H9 (cell line): ENCODE measurements around the gene LAMB1. TPM values are rescaled to one million over a fixed set of nuclear protein-coding genes. Genes with fewer than 3 reads are reported as not detected.

Experiments
- DNase-seq: peaks from one replicate; pipeline ENCODE4 v3.0.0-alpha.2; 2017
- H2AFZ ChIP-seq: one replicate; pipeline ENCODE4 v1.6.1; 2013; ENCODE audit warnings: mild to moderate bottlenecking, low read length, control low read depth, moderate library complexity
- H2AK5ac ChIP-seq: 2 replicates; pipeline ENCODE4 v1.6.1; 2013; ENCODE audit warnings: low read length, control low read depth, mixed read lengths; ENCODE audit not compliant: insufficient read length
- H2BK120ac ChIP-seq: one replicate; pipeline ENCODE4 v1.6.1; 2013; ENCODE audit warnings: low read depth, mild to moderate bottlenecking, low read length, control low read depth, inconsistent platforms; ENCODE audit not compliant: poor library complexity, severe bottlenecking
- H2BK12ac ChIP-seq: 2 replicates; pipeline ENCODE4 v1.6.1; 2013; ENCODE audit warnings: low read length, control low read depth, mixed read lengths, low read depth; ENCODE audit not compliant: insufficient read length
- H2BK15ac ChIP-seq: 2 replicates; pipeline ENCODE4 v1.6.1; 2013; ENCODE audit warnings: low read depth, low read length, control low read depth
- H2BK20ac ChIP-seq: one replicate; pipeline ENCODE4 v1.6.1; 2013; ENCODE audit warnings: low read depth, mild to moderate bottlenecking, low read length, control low read depth, inconsistent platforms; ENCODE audit not compliant: poor library complexity, severe bottlenecking
- H2BK5ac ChIP-seq: 2 replicates; pipeline ENCODE4 v1.6.1; 2013; ENCODE audit warnings: low read length, control low read depth, mixed read lengths; ENCODE audit not compliant: insufficient read length
- H3K14ac ChIP-seq: 2 replicates; pipeline ENCODE4 v1.6.1; 2013; ENCODE audit warnings: low read length, control low read depth; ENCODE audit not compliant: insufficient read depth
- H3K18ac ChIP-seq: 2 replicates; pipeline ENCODE4 v1.6.1; 2013; ENCODE audit warnings: low read depth, mild to moderate bottlenecking, mixed read lengths, low read length, control low read depth; ENCODE audit not compliant: insufficient read length
- H3K23ac ChIP-seq: 2 replicates; pipeline ENCODE4 v1.6.1; 2013; ENCODE audit warnings: low read length, control low read depth, mixed read lengths, low read depth; ENCODE audit not compliant: insufficient read length
- H3K23me2 ChIP-seq: 2 replicates; pipeline ENCODE4 v1.6.1; 2013; ENCODE audit warnings: low read depth, mild to moderate bottlenecking, mixed read lengths, low read length, control low read depth; ENCODE audit not compliant: insufficient read length, poor library complexity, severe bottlenecking
- H3K27ac ChIP-seq: 2 replicates; pipeline ENCODE4 v1.5.1; 2013; ENCODE audit warnings: low read length, control low read depth, mixed read lengths, low read depth; ENCODE audit not compliant: insufficient read length
- H3K27me3 ChIP-seq: 2 replicates; pipeline ENCODE4 v1.6.1; 2013; ENCODE audit warnings: low read length, control low read depth, inconsistent platforms; ENCODE audit not compliant: insufficient read depth
- H3K4ac ChIP-seq: 2 replicates; pipeline ENCODE4 v1.6.1; 2013; ENCODE audit warnings: low read depth, mild to moderate bottlenecking, control low read depth, inconsistent platforms, low read length, moderate library complexity
- H3K4me1 ChIP-seq: 2 replicates; pipeline ENCODE4 v1.6.1; 2013; ENCODE audit warnings: low read length, control low read depth, inconsistent platforms; ENCODE audit not compliant: insufficient read depth
- H3K4me2 ChIP-seq: 2 replicates; pipeline ENCODE4 v1.6.1; 2013; ENCODE audit warnings: low read length, control low read depth, mixed read lengths; ENCODE audit not compliant: insufficient read length, insufficient read depth
- H3K56ac ChIP-seq: 2 replicates; pipeline ENCODE4 v1.6.1; 2013; ENCODE audit warnings: low read depth, mild to moderate bottlenecking, mixed read lengths, low read length, control low read depth; ENCODE audit not compliant: insufficient read length
- H3K79me1 ChIP-seq: 2 replicates; pipeline ENCODE4 v1.6.1; 2013; ENCODE audit warnings: low read depth, mild to moderate bottlenecking, moderate library complexity, low read length, control low read depth, inconsistent platforms; ENCODE audit not compliant: insufficient read depth, poor library complexity, severe bottlenecking
- H3K79me2 ChIP-seq: 2 replicates; pipeline ENCODE4 v1.6.1; 2013; ENCODE audit warnings: low read length, control low read depth, inconsistent platforms; ENCODE audit not compliant: insufficient read depth
- H3K9ac ChIP-seq: 2 replicates; pipeline ENCODE4 v1.6.1; 2013; ENCODE audit warnings: low read length, control low read depth, mixed read lengths; ENCODE audit not compliant: insufficient read length; ENCODE audit errors: extremely low read depth
- H3K9me3 ChIP-seq: one replicate; pipeline ENCODE4 v1.6.1; 2013; ENCODE audit warnings: low read depth, low read length, inconsistent platforms; ENCODE audit not compliant: control insufficient read depth
- H3T11ph ChIP-seq: one replicate; pipeline ENCODE4 v1.6.1; 2013; ENCODE audit warnings: mild to moderate bottlenecking, low read length, control low read depth, inconsistent platforms
- H4K20me1 ChIP-seq: one replicate; pipeline ENCODE4 v1.6.1; 2013; ENCODE audit not compliant: control insufficient read depth, insufficient read length, insufficient read depth
- H4K5ac ChIP-seq: 2 replicates; pipeline ENCODE4 v1.6.1; 2013; ENCODE audit warnings: low read depth, mild to moderate bottlenecking, mixed read lengths, low read length, control low read depth; ENCODE audit not compliant: insufficient read length
- H4K8ac ChIP-seq: replicated peaks from 2 replicates; pipeline ENCODE4 v1.6.1; 2013; ENCODE audit warnings: low read length, control low read depth, mixed read lengths, low read depth; ENCODE audit not compliant: insufficient read length
- H4K91ac ChIP-seq: 2 replicates; pipeline ENCODE4 v1.6.1; 2013; ENCODE audit warnings: low read depth, mild to moderate bottlenecking, moderate library complexity, mixed read lengths, low read length, control low read depth; ENCODE audit not compliant: insufficient read length
- H3K27ac Mint-ChIP-seq, 3 experiments: 2 replicates in 2 of 3; 3 replicates in 1 of 3; pipeline ENCODE4 v1.8.0; 2020 to 2021; ENCODE audit warnings: mixed read lengths in 3 of 3, mild to moderate bottlenecking in 1 of 3, moderate library complexity in 1 of 3
- H3K27me3 Mint-ChIP-seq: 2 replicates; pipeline ENCODE4 v1.8.0; 2021; ENCODE audit warnings: low read depth, mild to moderate bottlenecking, moderate library complexity, mixed read lengths
- H3K36me3 Mint-ChIP-seq, 3 experiments: 2 replicates in 2 of 3; 3 replicates in 1 of 3; pipeline ENCODE4 v1.8.0; 2020 to 2021; ENCODE audit warnings: low read depth in 3 of 3, mixed read lengths in 3 of 3; ENCODE audit not compliant: insufficient read depth in 1 of 3
- H3K4me1 Mint-ChIP-seq, 2 experiments: 2 replicates each; pipeline ENCODE4 v1.8.0; 2020; ENCODE audit warnings: mixed read lengths in 2 of 2
- H3K4me3 Mint-ChIP-seq, 2 experiments: 2 replicates in 1 of 2; 3 replicates in 1 of 2; pipeline ENCODE4 v1.8.0; 2020 to 2021; ENCODE audit warnings: mild to moderate bottlenecking in 2 of 2, mixed read lengths in 2 of 2, moderate library complexity in 1 of 2
- H3K9me3 Mint-ChIP-seq, 2 experiments: 2 replicates in 1 of 2; 3 replicates in 1 of 2; pipeline ENCODE4 v1.8.0; 2020; ENCODE audit warnings: mild to moderate bottlenecking in 2 of 2, mixed read lengths in 2 of 2, moderate library complexity in 1 of 2
- WGBS: extraction: QIAGEN DNeasy Blood & Tissue Kit; methylation state at CpG from one replicate; pipeline ENCODE4 v1.1.7; 2013; ENCODE audit warnings: missing lambda C conversion rate, low lambda C conversion rate, mixed read lengths; ENCODE audit not compliant: insufficient read length; ENCODE audit errors: extremely low coverage; 5-methylcytosine and 5-hydroxymethylcytosine counted together
- total RNA-seq: library from RNA; stranded (reverse); gene quantifications from 2 replicates; pipeline ENCODE4 v1.2.1, GENCODE V29; 2021
- TF ChIP-seq, protein P1 (sequence below): fragments of 200-600 bp; sonication (generic); conservative IDR thresholded peaks from 3 replicates; pipeline ENCODE4 v1.8.0; 2021; ENCODE audit warnings: antibody characterized with exemption, mild to moderate bottlenecking

LAMB1 gene
- total RNA-seq, 1 experiment from 2014 or later: 75.8 TPM

DNA sequence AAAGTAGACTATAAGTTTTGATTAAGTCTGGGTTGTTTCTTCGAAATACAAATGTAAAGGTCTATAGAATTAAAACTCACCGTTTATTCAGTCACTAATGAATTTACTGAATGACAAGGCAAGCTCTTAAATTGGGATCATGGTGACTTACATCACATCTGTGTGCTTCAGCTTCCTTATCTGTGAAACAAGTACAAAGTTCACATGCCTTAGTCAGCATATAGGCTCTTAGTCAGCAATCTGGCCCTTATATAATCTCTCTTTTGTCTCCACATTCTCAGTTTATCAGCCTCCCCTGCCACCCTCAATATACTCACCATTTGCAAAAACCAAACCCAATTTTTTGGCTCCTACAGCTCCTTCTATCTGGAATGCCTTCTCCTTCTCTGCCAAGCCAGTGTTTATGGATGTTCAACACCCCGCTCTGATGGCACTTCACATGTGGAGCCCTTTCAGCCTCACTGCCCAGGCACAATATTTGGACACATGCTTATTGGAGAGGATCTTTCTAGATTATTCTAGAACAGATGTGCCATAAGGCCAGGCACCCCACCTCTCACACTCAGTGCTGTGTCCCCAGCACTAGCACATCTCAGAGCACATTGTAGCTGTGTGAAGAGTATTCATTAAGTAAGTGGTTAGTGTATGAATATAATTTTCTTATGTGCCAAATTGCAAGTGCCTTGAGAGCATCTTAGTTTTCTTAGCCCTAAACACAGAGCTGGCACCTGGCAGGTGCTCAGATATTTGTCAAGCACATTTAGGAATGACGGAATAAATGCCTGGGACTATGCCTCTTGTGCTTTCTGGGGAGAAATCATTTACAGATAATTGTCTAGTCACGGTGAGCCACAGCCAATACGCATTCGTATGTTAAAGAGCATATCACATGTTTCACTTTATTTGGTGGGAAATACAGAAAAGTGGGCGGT is 9.8 kb upstream of the LAMB1 start:
- no peak overlapping the region for H3K4me2 ChIP-seq
- WGBS: no CpG with 5 or more reads among the region's 8 CpGs

More for the DNA sequence above, 9.8 kb upstream of the LAMB1 start:
- Mint-ChIP-seq H3K27ac (no peak overlapping the region; a peak in 2 of 7 replicates), H3K4me1 (no peaks in the 10 kb centered on the region), H3K4me3 (no peak overlapping the region), H3K27me3 (peaks cover 13% of the 10 kb centered on the region), H3K9me3 (no peaks in the 10 kb centered on the region), H3K36me3 (no peaks in the 10 kb centered on the region)
- Histone ChIP-seq H2BK15ac (no peak overlapping the region), H3K4ac (no peak overlapping the region), H3K18ac (no peak overlapping the region), H3K27ac (no peak overlapping the region), H2BK5ac (no peak overlapping the region), H2BK12ac (no peak overlapping the region), H3K79me1 (no peaks in the 10 kb centered on the region), H2AFZ (no peak overlapping the region), H3T11ph (no peak overlapping the region), H2AK5ac (no peak overlapping the region), H3K14ac (no peak overlapping the region), H3K79me2 (no peaks in the 10 kb centered on the region), H3K9me3 (no peaks in the 10 kb centered on the region), H4K91ac (no peak overlapping the region), H4K5ac (no peak overlapping the region), H4K20me1 (no peaks in the 10 kb centered on the region), H3K23ac (no peak overlapping the region), H3K27me3 (no peaks in the 10 kb centered on the region; the same call in 1 of the 2 replicates), H3K4me1 (no peaks in the 10 kb centered on the region), H2BK20ac (no peak overlapping the region), H3K56ac (no peak overlapping the region), H2BK120ac (no peak overlapping the region), H3K23me2 (no peaks in the 10 kb centered on the region), H3K9ac (no peak overlapping the region), H4K8ac (no peak overlapping the region)
- DNase-seq: no peak
- TF ChIP-seq, protein P1, sequence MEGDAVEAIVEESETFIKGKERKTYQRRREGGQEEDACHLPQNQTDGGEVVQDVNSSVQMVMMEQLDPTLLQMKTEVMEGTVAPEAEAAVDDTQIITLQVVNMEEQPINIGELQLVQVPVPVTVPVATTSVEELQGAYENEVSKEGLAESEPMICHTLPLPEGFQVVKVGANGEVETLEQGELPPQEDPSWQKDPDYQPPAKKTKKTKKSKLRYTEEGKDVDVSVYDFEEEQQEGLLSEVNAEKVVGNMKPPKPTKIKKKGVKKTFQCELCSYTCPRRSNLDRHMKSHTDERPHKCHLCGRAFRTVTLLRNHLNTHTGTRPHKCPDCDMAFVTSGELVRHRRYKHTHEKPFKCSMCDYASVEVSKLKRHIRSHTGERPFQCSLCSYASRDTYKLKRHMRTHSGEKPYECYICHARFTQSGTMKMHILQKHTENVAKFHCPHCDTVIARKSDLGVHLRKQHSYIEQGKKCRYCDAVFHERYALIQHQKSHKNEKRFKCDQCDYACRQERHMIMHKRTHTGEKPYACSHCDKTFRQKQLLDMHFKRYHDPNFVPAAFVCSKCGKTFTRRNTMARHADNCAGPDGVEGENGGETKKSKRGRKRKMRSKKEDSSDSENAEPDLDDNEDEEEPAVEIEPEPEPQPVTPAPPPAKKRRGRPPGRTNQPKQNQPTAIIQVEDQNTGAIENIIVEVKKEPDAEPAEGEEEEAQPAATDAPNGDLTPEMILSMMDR: no peak
